ENCODE measurements around the gene PYGO1. TPM values are rescaled to one million over a fixed set of nuclear protein-coding genes. Genes with fewer than 3 reads are reported as not detected.

PYGO1 gene
- total RNA-seq, 1 donor from 2014 or later, result 4.4 TPM

- no peaks in the 10 kb centered on the region for H3K36me3 ChIP-seq
- no peaks in the 10 kb centered on the region for H3K4me1 ChIP-seq
- no peaks in the 10 kb centered on the region for H3K27me3 ChIP-seq
- no peak overlapping the region for H3K27ac ChIP-seq
- H3K4me3 ChIP-seq, result no peak overlapping the region
- TF ChIP-seq CTCF (IDR thresholded peaks at IDR 0.05) (no peak), POLR2AphosphoS5 (IDR thresholded peaks at IDR 0.05; ENCODE audit: insufficient read depth in 1 of 2, low read depth in 1 of 2) (no peak), POLR2A (IDR thresholded peaks at IDR 0.05) (no peak)
- intact Hi-C loops (cut with DNase I), result no loop called here
- no peak for DNase-seq (ENCODE audit: extremely low spot score in 2 of 2)
- no peaks in the 10 kb centered on the region for H3K9me3 ChIP-seq
Observed at GRCh38 chr15:55522742-55523450, 65.2 kb downstream of the PYGO1 start.

DNA sequence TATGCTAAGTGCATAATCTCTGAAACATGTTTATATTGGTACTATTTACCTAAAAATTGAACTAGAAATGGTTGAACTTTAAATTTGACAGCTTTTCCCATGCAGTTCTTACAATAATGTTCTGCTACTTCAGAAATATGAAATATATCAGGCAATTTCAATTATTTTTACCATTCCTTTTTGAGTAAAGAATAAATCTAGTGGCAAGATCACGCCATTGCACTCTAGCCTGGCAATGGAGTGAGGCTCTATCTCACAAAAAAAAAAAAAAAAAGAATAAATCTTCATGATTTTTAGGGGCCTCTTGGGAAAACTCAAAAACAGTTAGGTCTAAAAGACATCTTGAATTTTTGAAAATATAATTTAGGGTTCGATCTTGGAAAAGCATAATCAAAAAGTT is 69.5 kb downstream of the PYGO1 start:
- DNase-seq (ENCODE audit: extremely low spot score in 2 of 2), result no peak
- Histone ChIP-seq H3K4me1 (no peaks in the 10 kb centered on the region), H3K27me3 (no peaks in the 10 kb centered on the region), H3K4me3 (no peak overlapping the region), H3K36me3 (no peaks in the 10 kb centered on the region), H3K27ac (no peak overlapping the region), H3K9me3 (no peaks in the 10 kb centered on the region)
- intact Hi-C loops (cut with DNase I), result no loop called here
- TF ChIP-seq CTCF (IDR thresholded peaks at IDR 0.05) (no peak), POLR2AphosphoS5 (IDR thresholded peaks at IDR 0.05; ENCODE audit: insufficient read depth in 1 of 2, low read depth in 1 of 2) (no peak), POLR2A (IDR thresholded peaks at IDR 0.05) (no peak)

DNA sequence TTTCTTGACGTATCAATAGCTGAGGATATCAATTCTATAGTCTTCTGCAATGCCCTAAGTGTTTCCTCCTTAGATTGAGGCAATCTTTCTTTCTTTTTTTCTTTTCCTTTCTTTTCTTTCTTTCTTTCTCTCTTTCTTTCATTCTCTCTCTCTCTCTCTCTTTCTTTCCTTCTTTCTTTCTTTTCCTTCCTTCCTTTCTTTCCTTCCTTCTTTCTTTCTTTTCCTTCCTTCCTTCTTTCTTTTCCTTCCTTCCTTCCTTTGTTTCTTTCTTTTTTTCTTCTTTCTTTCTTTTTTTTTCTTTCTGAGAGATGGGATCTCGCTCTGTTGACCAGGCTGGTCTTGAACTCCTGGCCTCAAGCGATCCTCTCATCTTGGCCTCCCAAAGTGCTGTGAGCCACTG is 70.1 kb downstream of the PYGO1 start:
- Histone ChIP-seq H3K36me3 (no peaks in the 10 kb centered on the region), H3K27me3 (no peaks in the 10 kb centered on the region), H3K9me3 (no peaks in the 10 kb centered on the region), H3K27ac (no peak overlapping the region), H3K4me1 (no peaks in the 10 kb centered on the region), H3K4me3 (no peak overlapping the region)
- DNase-seq (ENCODE audit: extremely low spot score in 2 of 2), result no peak
- intact Hi-C loops (cut with DNase I), result no loop called here
- TF ChIP-seq POLR2A (IDR thresholded peaks at IDR 0.05), result no peak
- TF ChIP-seq POLR2AphosphoS5 (IDR thresholded peaks at IDR 0.05; ENCODE audit: insufficient read depth in 1 of 2, low read depth in 1 of 2), result no peak
- no peak for TF ChIP-seq CTCF (IDR thresholded peaks at IDR 0.05)

DNA sequence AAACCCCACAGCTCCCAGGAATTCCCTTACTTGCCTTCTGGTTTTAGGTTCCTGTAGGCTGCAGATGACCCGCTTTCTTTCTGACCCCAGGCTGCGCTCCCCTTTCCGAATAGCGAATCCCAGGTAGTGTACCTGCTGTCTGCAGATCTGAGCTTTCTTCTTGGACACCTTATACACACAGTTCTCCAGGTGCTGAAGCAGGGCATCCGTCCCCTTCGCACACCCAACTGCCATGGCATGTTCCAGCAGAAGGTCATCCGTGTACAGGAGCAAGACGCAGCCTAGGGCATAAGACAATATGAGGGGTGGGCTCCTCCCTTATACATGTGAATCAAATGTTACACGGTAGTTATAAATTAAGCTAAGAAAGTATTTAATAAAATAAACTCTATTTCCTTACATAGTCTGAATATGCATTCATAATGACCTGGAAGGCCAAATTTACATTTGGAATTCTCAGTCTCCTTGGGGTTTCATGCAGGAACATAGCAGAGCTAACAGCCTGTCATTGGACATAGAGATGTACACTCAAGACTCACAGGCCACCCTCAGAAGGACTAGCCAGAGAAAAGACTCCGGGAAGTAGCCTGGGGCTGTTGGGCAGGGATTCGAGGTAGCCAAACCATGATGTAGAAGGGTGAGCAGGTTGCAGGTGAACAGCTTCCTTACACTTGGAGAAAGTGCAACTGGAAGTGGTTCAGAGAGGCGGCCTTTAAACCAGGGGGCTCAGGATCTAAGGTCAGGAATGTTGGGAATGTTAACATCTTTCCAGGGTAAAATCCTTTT is 72.0 kb downstream of the PYGO1 start:
- Histone ChIP-seq H3K27ac (no peak overlapping the region), H3K9me3 (no peaks in the 10 kb centered on the region), H3K4me3 (no peak overlapping the region), H3K36me3 (no peaks in the 10 kb centered on the region), H3K27me3 (no peaks in the 10 kb centered on the region), H3K4me1 (no peaks in the 10 kb centered on the region)
- intact Hi-C loops (cut with DNase I), result no loop called here
- no peak for TF ChIP-seq CTCF (IDR thresholded peaks at IDR 0.05)
- no peak for TF ChIP-seq POLR2A (IDR thresholded peaks at IDR 0.05)
- no peak for TF ChIP-seq POLR2AphosphoS5 (IDR thresholded peaks at IDR 0.05; ENCODE audit: insufficient read depth in 1 of 2, low read depth in 1 of 2)
- DNase-seq (ENCODE audit: extremely low spot score in 2 of 2), result no peak

- Histone ChIP-seq H3K27me3 (no peaks in the 10 kb centered on the region), H3K36me3 (no peaks in the 10 kb centered on the region), H3K4me3 (no peak overlapping the region), H3K9me3 (no peaks in the 10 kb centered on the region), H3K27ac (no peak overlapping the region), H3K4me1 (no peaks in the 10 kb centered on the region)
- intact Hi-C loops (cut with DNase I), result no loop called here
- no peak for TF ChIP-seq CTCF (IDR thresholded peaks at IDR 0.05)
- no peak for TF ChIP-seq POLR2AphosphoS5 (IDR thresholded peaks at IDR 0.05; ENCODE audit: insufficient read depth in 1 of 2, low read depth in 1 of 2)
- no peak for TF ChIP-seq POLR2A (IDR thresholded peaks at IDR 0.05)
- no peak for DNase-seq (ENCODE audit: extremely low spot score in 2 of 2)
Observed at GRCh38 chr15:55515491-55515890, 72.7 kb downstream of the PYGO1 start.
